A673 (cell line): Measurements from ENCODE around the gene GXYLT2. TPM values are rescaled to one million over a fixed set of nuclear protein-coding genes. Genes with fewer than 3 reads are reported as not detected.

Experiments
- BruUV-seq: library from RNA; stranded (reverse); fragments of 400-500 nt; replicated peaks from 2 replicates; lab custom pipeline; 2021; lab: Mats Ljungman, UMichigan
- CTCF ChIA-PET: fragments of 300-600 bp; sonication (Branson Sonifier 250); formaldehyde crosslinking; loops from one replicate; lab custom pipeline; 2022; ENCODE audit warnings: antibody characterized with exemption; lab: Charles Lee
- POLR2A ChIA-PET: fragments of 300-600 bp; sonication (Branson Sonifier 250); formaldehyde crosslinking; loops from one replicate; lab custom pipeline; 2022; ENCODE audit warnings: antibody characterized with exemption; ENCODE audit not compliant: low non-redundant PET; lab: Charles Lee
- DNase-seq: peaks from one replicate; pipeline ENCODE4 v3.0.0-alpha.2; 2015; ENCODE audit warnings: low spot score
- H3K27ac ChIP-seq: fragments of 200-600 bp; sonication (generic); 2 replicates; pipeline ENCODE4 v1.5.1; 2016; ENCODE audit warnings: mixed run types, low read depth, mild to moderate bottlenecking, mixed read lengths, antibody characterized with exemption, low read length; ENCODE audit not compliant: poor library complexity, severe bottlenecking
- H3K27me3 ChIP-seq: fragments of 200-600 bp; sonication (generic); replicated peaks from 2 replicates; pipeline ENCODE4 v1.6.1; 2017; ENCODE audit warnings: mixed run types, low read depth, mild to moderate bottlenecking, mixed read lengths, antibody characterized with exemption, low read length; ENCODE audit not compliant: insufficient read depth, poor library complexity
- H3K36me3 ChIP-seq: fragments of 200-600 bp; sonication (generic); 2 replicates; pipeline ENCODE4 v1.6.1; 2016; ENCODE audit warnings: mixed run types, mild to moderate bottlenecking, mixed read lengths, antibody characterized with exemption, low read length; ENCODE audit not compliant: insufficient read depth, poor library complexity, severe bottlenecking
- H3K4me1 ChIP-seq: fragments of 200-600 bp; sonication (generic); 2 replicates; pipeline ENCODE4 v1.6.1; 2017; ENCODE audit warnings: mixed run types, mild to moderate bottlenecking, mixed read lengths, antibody characterized with exemption, low read length; ENCODE audit not compliant: insufficient read depth, poor library complexity, severe bottlenecking
- H3K4me3 ChIP-seq: fragments of 200-600 bp; sonication (generic); 2 replicates; pipeline ENCODE4 v1.5.1; 2016; ENCODE audit warnings: low read depth, mixed run types, mild to moderate bottlenecking, mixed read lengths, low read length; ENCODE audit not compliant: poor library complexity, severe bottlenecking
- H3K9me3 ChIP-seq: fragments of 200-600 bp; sonication (generic); 2 replicates; pipeline ENCODE4 v1.6.1; 2016; ENCODE audit warnings: mixed run types, low read depth, mild to moderate bottlenecking, mixed read lengths, antibody characterized with exemption, low read length; ENCODE audit not compliant: poor library complexity, severe bottlenecking
- EZH2 ChIP-seq: fragments of 200-600 bp; sonication (generic); IDR thresholded peaks from 2 replicates; pipeline ENCODE4 v1.6.1; 2017; ENCODE audit warnings: borderline replicate concordance, low read depth, mild to moderate bottlenecking, mixed read lengths, antibody characterized with exemption, low read length; ENCODE audit not compliant: poor library complexity, severe bottlenecking
- intact Hi-C: fragments of 100-400 bp; cut with micrococcal nuclease; formaldehyde crosslinking; loops from one replicate; pipeline ENCODE4 v1.10.0; 2022; ENCODE audit not compliant: unreplicated experiment
- total RNA-seq: library from RNA; stranded (reverse); gene quantifications from 2 replicates; pipeline ENCODE4 v1.2.3, GENCODE V29; 2021
- TF ChIP-seq, protein P1 (sequence below): fragments of 300-800, 200-600 bp; sonication (generic); conservative IDR thresholded peaks from 2 replicates; pipeline ENCODE4 v1.5.1; 2017; ENCODE audit warnings: low read depth, mild to moderate bottlenecking, antibody characterized with exemption, low read length, moderate library complexity, mixed read lengths

Gene GXYLT2
- total RNA-seq, 1 experiment from 2014 or later = 10.7 TPM

DNA sequence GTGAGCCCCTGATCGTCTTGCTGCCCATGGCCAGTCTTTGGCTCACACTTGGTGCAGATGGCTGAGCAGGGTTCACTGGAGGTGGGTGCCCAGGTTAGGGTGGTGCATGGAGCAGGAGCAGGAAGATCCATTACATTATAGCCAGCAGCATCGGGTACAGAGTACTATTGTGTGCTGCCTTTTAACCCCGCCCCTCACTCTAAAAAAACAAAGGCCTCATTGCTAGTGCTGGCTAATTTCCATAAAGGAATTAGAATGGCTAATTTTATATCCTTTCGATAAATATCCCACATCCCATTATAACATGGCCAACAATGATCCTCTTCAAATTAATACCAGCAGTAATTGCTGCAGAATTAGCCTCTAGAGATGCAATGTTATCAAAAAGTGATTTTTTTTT is 63.0 kb downstream of the GXYLT2 start:
- DNase-seq = no peak
- H3K27me3 ChIP-seq = no peaks in the 10 kb centered on the region
- H3K4me3 ChIP-seq = no peak overlapping the region
- no TSS peak for BruUV-seq
- intact Hi-C loops = no loop called here
- no peaks in the 10 kb centered on the region for H3K4me1 ChIP-seq
- ChIA-PET POLR2A (no interaction called here), CTCF (no interaction called here)
- H3K9me3 ChIP-seq = no peaks in the 10 kb centered on the region
- no peak for TF ChIP-seq EZH2
- TF ChIP-seq, protein P1, sequence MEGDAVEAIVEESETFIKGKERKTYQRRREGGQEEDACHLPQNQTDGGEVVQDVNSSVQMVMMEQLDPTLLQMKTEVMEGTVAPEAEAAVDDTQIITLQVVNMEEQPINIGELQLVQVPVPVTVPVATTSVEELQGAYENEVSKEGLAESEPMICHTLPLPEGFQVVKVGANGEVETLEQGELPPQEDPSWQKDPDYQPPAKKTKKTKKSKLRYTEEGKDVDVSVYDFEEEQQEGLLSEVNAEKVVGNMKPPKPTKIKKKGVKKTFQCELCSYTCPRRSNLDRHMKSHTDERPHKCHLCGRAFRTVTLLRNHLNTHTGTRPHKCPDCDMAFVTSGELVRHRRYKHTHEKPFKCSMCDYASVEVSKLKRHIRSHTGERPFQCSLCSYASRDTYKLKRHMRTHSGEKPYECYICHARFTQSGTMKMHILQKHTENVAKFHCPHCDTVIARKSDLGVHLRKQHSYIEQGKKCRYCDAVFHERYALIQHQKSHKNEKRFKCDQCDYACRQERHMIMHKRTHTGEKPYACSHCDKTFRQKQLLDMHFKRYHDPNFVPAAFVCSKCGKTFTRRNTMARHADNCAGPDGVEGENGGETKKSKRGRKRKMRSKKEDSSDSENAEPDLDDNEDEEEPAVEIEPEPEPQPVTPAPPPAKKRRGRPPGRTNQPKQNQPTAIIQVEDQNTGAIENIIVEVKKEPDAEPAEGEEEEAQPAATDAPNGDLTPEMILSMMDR = no peak
- no peaks in the 10 kb centered on the region for H3K36me3 ChIP-seq
- H3K27ac ChIP-seq = no peak overlapping the region

DNA sequence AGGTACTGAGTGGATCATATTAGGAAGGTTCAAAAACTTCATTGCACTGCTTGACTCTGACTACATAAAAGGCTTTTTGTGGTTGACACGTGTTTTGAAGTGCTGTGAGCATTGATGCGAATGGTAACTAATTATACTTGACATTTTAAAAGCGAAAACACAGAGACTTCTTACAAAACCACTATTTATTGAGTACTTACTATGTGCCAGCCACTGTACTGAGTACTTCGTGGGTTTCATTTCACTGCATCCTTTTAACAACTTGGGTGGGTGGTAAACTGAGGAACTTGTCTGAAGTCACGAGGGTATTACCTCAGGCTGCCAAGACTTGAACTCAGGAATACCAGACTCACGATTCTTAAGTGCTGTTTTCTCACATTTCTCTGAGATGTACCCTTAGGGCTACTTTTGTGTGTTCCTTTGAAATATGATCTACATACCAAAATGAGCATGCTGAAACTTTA is 63.4 kb downstream of the GXYLT2 start:
- no peak overlapping the region for H3K4me3 ChIP-seq
- H3K9me3 ChIP-seq = no peaks in the 10 kb centered on the region
- DNase-seq = no peak
- TF ChIP-seq, protein P1 = no peak
- no peak for TF ChIP-seq EZH2
- ChIA-PET POLR2A (no interaction called here), CTCF (no interaction called here)
- BruUV-seq = no TSS peak
- H3K27me3 ChIP-seq = no peaks in the 10 kb centered on the region
- intact Hi-C loops = no loop called here
- H3K4me1 ChIP-seq = no peaks in the 10 kb centered on the region
- no peak overlapping the region for H3K27ac ChIP-seq
- H3K36me3 ChIP-seq = no peaks in the 10 kb centered on the region

DNA sequence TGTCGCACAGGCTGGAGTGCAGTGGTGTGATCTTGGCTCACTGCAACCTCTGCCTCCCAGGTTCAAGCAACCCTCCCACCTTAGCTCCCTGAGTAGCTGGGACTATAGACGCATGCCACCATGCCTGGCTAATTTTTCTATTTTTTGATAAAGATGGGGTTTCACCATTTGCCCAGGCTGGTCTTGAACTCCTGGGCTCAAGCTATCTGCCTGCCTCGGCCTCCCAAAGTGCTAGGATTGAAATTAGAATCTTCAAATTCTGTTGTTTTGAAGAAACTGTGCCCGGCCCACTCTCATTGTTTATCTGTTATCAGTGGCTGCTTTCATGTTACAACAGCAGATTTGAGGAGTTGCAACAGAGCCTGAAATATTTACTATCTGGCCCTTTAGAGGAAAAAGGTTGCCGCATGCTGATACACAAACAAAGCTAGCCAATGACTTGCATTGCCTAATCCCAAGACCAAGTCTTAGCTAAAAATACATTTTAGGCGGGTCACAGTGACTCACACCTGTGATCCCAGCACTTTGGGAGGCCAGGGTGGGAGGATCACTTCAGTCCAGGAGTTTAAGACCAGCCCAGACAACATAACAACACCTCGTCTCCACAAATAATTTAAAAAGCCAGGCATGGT is 65.6 kb downstream of the GXYLT2 start:
- H3K4me1 ChIP-seq = no peaks in the 10 kb centered on the region
- no TSS peak for BruUV-seq
- no peak for TF ChIP-seq EZH2
- TF ChIP-seq, protein P1 = no peak
- intact Hi-C loops = no loop called here
- no peak overlapping the region for H3K27ac ChIP-seq
- no peak overlapping the region for H3K4me3 ChIP-seq
- no peaks in the 10 kb centered on the region for H3K36me3 ChIP-seq
- H3K27me3 ChIP-seq = no peaks in the 10 kb centered on the region
- CTCF ChIA-PET = no interaction called here
- DNase-seq = no peak
- POLR2A ChIA-PET = no interaction called here
- H3K9me3 ChIP-seq = no peaks in the 10 kb centered on the region
